GM21515 (cell line): ENCODE results near the gene CFAP251.

ENCODE experiments used
- ATAC-seq: cut with Tn5 transposase; IDR thresholded peaks from one replicate; pipeline ENCODE4 v1.9.1; 2021; ENCODE audit not compliant: unreplicated experiment

CFAP251 gene

GRCh38 chr12:122051231-122051876, 133.0 kb downstream of the CFAP251 start:
- no peak for ATAC-seq

- ATAC-seq: no peak
Measured at GRCh38 chr12:122052285-122052684, 133.9 kb downstream of the CFAP251 start.
